ENCODE measurements around the gene CD40LG. TPM values are rescaled to one million over a fixed set of nuclear protein-coding genes. Genes with fewer than 3 reads are reported as not detected.

CD40LG gene
- total RNA-seq, 1 experiment from 2014 or later: not detected

- H3K23ac ChIP-seq (ENCODE audit: insufficient read length, low read depth, low read length): no peak overlapping the region
- H3K9me3 ChIP-seq (ENCODE audit: control insufficient read depth, low read depth, low read length): peaks cover 47% of the 10 kb centered on the region
- H3T11ph ChIP-seq (ENCODE audit: low read length): no peak overlapping the region
- no peak overlapping the region for H4K91ac ChIP-seq (ENCODE audit: insufficient read length, low read depth, low read length)
- peaks cover 64 to 65% of the 10 kb centered on the region in 2 experiments for H3K9me3 Mint-ChIP-seq
- no peak for DNase-seq
- no peak overlapping the region for H2AK5ac ChIP-seq (ENCODE audit: insufficient read length, low read length)
- H4K20me1 ChIP-seq (ENCODE audit: control insufficient read depth, insufficient read depth, insufficient read length): no peaks in the 10 kb centered on the region
- no peak overlapping the region for H4K8ac ChIP-seq (replicated peaks; ENCODE audit: insufficient read length, low read depth, low read length)
- no peaks in the 10 kb centered on the region for H3K23me2 ChIP-seq (ENCODE audit: insufficient read length, low read depth, low read length, poor library complexity, severe bottlenecking)
- no peak overlapping the region for H3K18ac ChIP-seq (ENCODE audit: insufficient read length, low read depth, low read length)
- H3K27ac Mint-ChIP-seq: no peak overlapping the region
- H3K79me1 ChIP-seq (ENCODE audit: insufficient read depth, low read depth, low read length, poor library complexity, severe bottlenecking): no peaks in the 10 kb centered on the region
- H2BK5ac ChIP-seq (ENCODE audit: insufficient read length, low read length): no peak overlapping the region
- H3K4me2 ChIP-seq (ENCODE audit: insufficient read depth, insufficient read length, low read length): no peak overlapping the region
- no peaks in the 10 kb centered on the region for H3K27me3 ChIP-seq (ENCODE audit: insufficient read depth, low read length)
- no peaks in the 10 kb centered on the region for H3K4me1 Mint-ChIP-seq
- H4K5ac ChIP-seq (ENCODE audit: insufficient read length, low read depth, low read length): no peak overlapping the region
- no peak overlapping the region for H2BK120ac ChIP-seq (ENCODE audit: low read depth, low read length, poor library complexity, severe bottlenecking)
- H3K9ac ChIP-seq (ENCODE audit: extremely low read depth, insufficient read length, low read length): no peak overlapping the region
- H3K79me2 ChIP-seq (ENCODE audit: insufficient read depth, low read length): no peaks in the 10 kb centered on the region
- no peak overlapping the region for H2BK15ac ChIP-seq (ENCODE audit: low read depth, low read length)
- no peak overlapping the region for H3K56ac ChIP-seq (ENCODE audit: insufficient read length, low read depth, low read length)
- no peaks in the 10 kb centered on the region; a peak in 3 of 7 replicates for H3K36me3 Mint-ChIP-seq (ENCODE audit: insufficient read depth in 1 of 3, low read depth in 3 of 3)
- TF ChIP-seq CTCF (conservative IDR thresholded peaks at IDR 0.05): no peak
- H2AFZ ChIP-seq (ENCODE audit: low read length): no peak overlapping the region
- H3K4ac ChIP-seq (ENCODE audit: low read depth, low read length): no peak overlapping the region
- H3K4me1 ChIP-seq (ENCODE audit: insufficient read depth, low read length): no peaks in the 10 kb centered on the region
- no peak overlapping the region for H3K4me3 Mint-ChIP-seq
- H2BK12ac ChIP-seq (ENCODE audit: insufficient read length, low read depth, low read length): no peak overlapping the region
- no peaks in the 10 kb centered on the region for H3K27me3 Mint-ChIP-seq (ENCODE audit: low read depth)
- no peak overlapping the region for H3K27ac ChIP-seq (ENCODE audit: insufficient read length, low read depth, low read length)
- no peak overlapping the region for H2BK20ac ChIP-seq (ENCODE audit: low read depth, low read length, poor library complexity, severe bottlenecking)
- no peak overlapping the region for H3K14ac ChIP-seq (ENCODE audit: insufficient read depth, low read length)
Observed at GRCh38 chrX:136620780-136621179, 27.2 kb upstream of the CD40LG start.

Data from H9 (cell line).